ENCODE measurements around the gene AVPI1. TPM values are rescaled to one million over a fixed set of nuclear protein-coding genes. Genes with fewer than 3 reads are reported as not detected.
A peak's percentile ranks its signal among the peaks of the same experiment; 100 is the strongest.

Gene AVPI1
- total and polyA plus RNA-seq, 2 of the 13 experiments (the other 11 are each of a cell fraction or from before 2014, with no cell fraction given) = 39.8 to 61.2 TPM

DNA sequence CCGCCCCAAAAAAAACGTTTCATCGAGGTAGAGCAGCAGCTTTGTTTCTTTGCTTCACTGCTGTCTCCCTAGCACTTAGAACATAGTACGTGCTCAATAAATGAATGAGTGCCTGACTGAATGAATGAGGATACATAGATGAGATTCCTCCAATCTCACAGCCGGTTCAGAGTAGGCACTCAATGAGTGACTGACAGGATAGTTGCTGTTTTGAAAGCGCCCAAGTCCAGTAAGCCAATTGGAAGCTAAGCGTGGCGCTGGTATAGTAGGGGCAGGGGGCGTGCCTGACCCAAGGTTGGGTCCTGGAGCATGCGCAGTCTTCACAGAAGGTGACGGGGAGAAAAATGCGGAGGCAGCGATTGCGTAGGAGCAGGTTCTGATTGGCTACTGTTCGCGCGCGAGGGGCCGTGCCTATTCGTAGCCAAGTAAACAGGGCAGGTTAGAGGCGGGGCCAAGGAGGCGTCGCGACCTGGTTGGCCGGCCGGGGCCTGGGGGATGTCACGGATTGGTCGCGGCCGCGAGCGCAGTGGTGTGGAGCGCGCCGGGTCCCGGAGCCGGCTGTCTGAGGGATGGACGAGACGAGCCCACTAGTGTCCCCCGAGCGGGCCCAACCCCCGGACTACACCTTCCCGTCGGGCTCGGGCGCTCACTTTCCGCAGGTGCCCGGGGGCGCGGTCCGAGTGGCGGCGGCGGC lies 46.7 kb downstream of the AVPI1 start, which contains the start of gene PI4K2A (continued):
- TF ChIP-seq AGO1 (IDR thresholded peaks at IDR 0.05; ENCODE audit: low read depth, low read length, poor library complexity, severe bottlenecking) (no peak), KDM3A (CRISPR knock-in tag; IDR thresholded peaks at IDR 0.05; ENCODE audit: low read depth) (0 out of 2 replicates have a peak, but pooled peaks have one; percentile 35), ZNF335 (CRISPR knock-in tag; IDR thresholded peaks at IDR 0.05) (0 out of 2 replicates have a peak, but pooled peaks have one; percentile 1), ZNF788 (CRISPR knock-in tag; IDR thresholded peaks at IDR 0.05; ENCODE audit: borderline replicate concordance) (no peak; the same call in 1 of the 2 replicates), TEAD3 (CRISPR knock-in tag; optimal IDR thresholded peaks at IDR 0.05; ENCODE audit: borderline replicate concordance) (peak; percentile 86), GATAD2A (CRISPR knock-in tag; IDR thresholded peaks at IDR 0.05) (peak; percentile 35; the same call in 1 of the 2 replicates), ZFP37 (CRISPR knock-in tag; IDR thresholded peaks at IDR 0.05; ENCODE audit: borderline replicate concordance) (no peak), ZNF761 (CRISPR knock-in tag; conservative IDR thresholded peaks at IDR 0.05) (no peak), ARNT2 (CRISPR knock-in tag; IDR thresholded peaks at IDR 0.05; ENCODE audit: low read depth) (no peak), MIER2 (CRISPR knock-in tag; IDR thresholded peaks at IDR 0.05) (no peak), ZSCAN22 (CRISPR knock-in tag; IDR thresholded peaks at IDR 0.05) (no peak), HES4 (CRISPR knock-in tag; IDR thresholded peaks at IDR 0.05; ENCODE audit: borderline replicate concordance) (no peak), SETDB1 (CRISPR knock-in tag; IDR thresholded peaks at IDR 0.05; ENCODE audit: borderline replicate concordance) (no peak), ZNF343 (CRISPR knock-in tag; IDR thresholded peaks at IDR 0.05) (no peak), SUZ12 (IDR thresholded peaks at IDR 0.05; ENCODE audit: low read depth, low read length) (no peak), ZNF143 (CRISPR knock-in tag; IDR thresholded peaks at IDR 0.05) (no peak), CEBPB (IDR thresholded peaks at IDR 0.05; ENCODE audit: borderline replicate concordance, low read depth, low read length) (peak; percentile 85; the same call in 1 of the 2 replicates), ZNF501 (CRISPR knock-in tag; IDR thresholded peaks at IDR 0.05) (no peak), HMG20A (CRISPR knock-in tag; IDR thresholded peaks at IDR 0.05; ENCODE audit: borderline replicate concordance) (no peak), ZBTB7B (CRISPR knock-in tag; IDR thresholded peaks at IDR 0.05) (no peak), DR1 (CRISPR knock-in tag; IDR thresholded peaks at IDR 0.05) (peak; percentile 54; the same call in 1 of the 2 replicates), SMARCE1 (IDR thresholded peaks at IDR 0.05; ENCODE audit: borderline replicate concordance) (no peak), SRY (CRISPR knock-in tag; IDR thresholded peaks at IDR 0.05) (peak; percentile 15; the same call in 1 of the 2 replicates), ZNF615 (CRISPR knock-in tag; IDR thresholded peaks at IDR 0.05; ENCODE audit: borderline replicate concordance) (no peak), TFDP2 (CRISPR knock-in tag; IDR thresholded peaks at IDR 0.05) (peak; percentile 93)
- TF ChIP-seq, protein P1, sequence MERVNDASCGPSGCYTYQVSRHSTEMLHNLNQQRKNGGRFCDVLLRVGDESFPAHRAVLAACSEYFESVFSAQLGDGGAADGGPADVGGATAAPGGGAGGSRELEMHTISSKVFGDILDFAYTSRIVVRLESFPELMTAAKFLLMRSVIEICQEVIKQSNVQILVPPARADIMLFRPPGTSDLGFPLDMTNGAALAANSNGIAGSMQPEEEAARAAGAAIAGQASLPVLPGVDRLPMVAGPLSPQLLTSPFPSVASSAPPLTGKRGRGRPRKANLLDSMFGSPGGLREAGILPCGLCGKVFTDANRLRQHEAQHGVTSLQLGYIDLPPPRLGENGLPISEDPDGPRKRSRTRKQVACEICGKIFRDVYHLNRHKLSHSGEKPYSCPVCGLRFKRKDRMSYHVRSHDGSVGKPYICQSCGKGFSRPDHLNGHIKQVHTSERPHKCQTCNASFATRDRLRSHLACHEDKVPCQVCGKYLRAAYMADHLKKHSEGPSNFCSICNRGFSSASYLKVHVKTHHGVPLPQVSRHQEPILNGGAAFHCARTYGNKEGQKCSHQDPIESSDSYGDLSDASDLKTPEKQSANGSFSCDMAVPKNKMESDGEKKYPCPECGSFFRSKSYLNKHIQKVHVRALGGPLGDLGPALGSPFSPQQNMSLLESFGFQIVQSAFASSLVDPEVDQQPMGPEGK (CRISPR knock-in tag; IDR thresholded peaks at IDR 0.05) = 0 out of 2 replicates have a peak, but pooled peaks have one; percentile 20
- TF ChIP-seq, protein P2, sequence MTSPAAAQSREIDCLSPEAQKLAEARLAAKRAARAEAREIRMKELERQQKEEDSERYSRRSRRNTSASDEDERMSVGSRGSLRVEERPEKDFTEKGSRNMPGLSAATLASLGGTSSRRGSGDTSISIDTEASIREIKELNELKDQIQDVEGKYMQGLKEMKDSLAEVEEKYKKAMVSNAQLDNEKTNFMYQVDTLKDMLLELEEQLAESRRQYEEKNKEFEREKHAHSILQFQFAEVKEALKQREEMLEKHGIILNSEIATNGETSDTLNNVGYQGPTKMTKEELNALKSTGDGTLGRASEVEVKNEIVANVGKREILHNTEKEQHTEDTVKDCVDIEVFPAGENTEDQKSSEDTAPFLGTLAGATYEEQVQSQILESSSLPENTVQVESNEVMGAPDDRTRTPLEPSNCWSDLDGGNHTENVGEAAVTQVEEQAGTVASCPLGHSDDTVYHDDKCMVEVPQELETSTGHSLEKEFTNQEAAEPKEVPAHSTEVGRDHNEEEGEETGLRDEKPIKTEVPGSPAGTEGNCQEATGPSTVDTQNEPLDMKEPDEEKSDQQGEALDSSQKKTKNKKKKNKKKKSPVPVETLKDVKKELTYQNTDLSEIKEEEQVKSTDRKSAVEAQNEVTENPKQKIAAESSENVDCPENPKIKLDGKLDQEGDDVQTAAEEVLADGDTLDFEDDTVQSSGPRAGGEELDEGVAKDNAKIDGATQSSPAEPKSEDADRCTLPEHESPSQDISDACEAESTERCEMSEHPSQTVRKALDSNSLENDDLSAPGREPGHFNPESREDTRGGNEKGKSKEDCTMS (CRISPR knock-in tag; conservative IDR thresholded peaks at IDR 0.05) = no peak

Data from HepG2 (cell line).